Measurements from ENCODE around the gene PER2. TPM values are rescaled to one million over a fixed set of nuclear protein-coding genes. Genes with fewer than 3 reads are reported as not detected.

Gene PER2
- total RNA-seq, 2 experiments from 2014 or later, result 17.4 to 17.6 TPM

- intact Hi-C loops (cut with micrococcal nuclease), result no loop called here
- TF ChIP-seq CTCF (IDR thresholded peaks at IDR 0.05), result no peak
- ChIA-PET CTCF (interaction anchor here (1.4 to 5.3 kb wide), 2 partner anchors 22 to 28 kb away, joined by 3 to 29 read pairs; no protein-coding TSS in a partner anchor), POLR2A (no interaction called here)
- no peak for ATAC-seq
- H3K27me3 Mint-ChIP-seq, result no peaks in the 10 kb centered on the region
- no peak overlapping the region for H3K4me3 Mint-ChIP-seq
- no peak overlapping the region for H3K27ac Mint-ChIP-seq
- H3K9me3 Mint-ChIP-seq, result no peaks in the 10 kb centered on the region
- H3K36me3 Mint-ChIP-seq (ENCODE audit: low read depth), result peaks cover 2% of the 10 kb centered on the region
- DNase-seq, result no peak
- H3K4me1 Mint-ChIP-seq (ENCODE audit: low read depth), result peaks cover 48% of the 10 kb centered on the region
Measured at GRCh38 chr2:238285653-238286082, 2.7 kb downstream of the PER2 start.

- CTCF ChIA-PET, result interaction anchor here (1.4 to 5.3 kb wide), 2 partner anchors 21 to 28 kb away, joined by 3 to 29 read pairs; no protein-coding TSS in a partner anchor
- H3K9me3 Mint-ChIP-seq, result no peaks in the 10 kb centered on the region
- intact Hi-C loops (cut with micrococcal nuclease), result no loop called here
Measured at GRCh38 chr2:238284802-238285515, 3.5 kb downstream of the PER2 start.

GRCh38 chr2:238282861-238283738 lies 5.3 kb downstream of the PER2 start:
- Mint-ChIP-seq H3K36me3 (ENCODE audit: low read depth) (peaks cover 2% of the 10 kb centered on the region), H3K9me3 (no peaks in the 10 kb centered on the region), H3K4me3 (no peak overlapping the region), H3K27me3 (no peaks in the 10 kb centered on the region), H3K4me1 (ENCODE audit: low read depth) (peaks cover 39% of the 10 kb centered on the region), H3K27ac (no peak overlapping the region)
- CTCF ChIA-PET, result interaction anchor here (5.3 kb wide), 1 partner anchor 19 kb away, joined by 29 read pairs; no protein-coding TSS in a partner anchor
- ATAC-seq, result no peak
- no peak for TF ChIP-seq CTCF (IDR thresholded peaks at IDR 0.05)
- no peak for DNase-seq
- intact Hi-C loops (cut with micrococcal nuclease), result no loop called here
- POLR2A ChIA-PET, result interaction anchor here (0.6 to 1.1 kb wide), 2 partner anchors 11 to 468 kb away, joined by 3 to 4 read pairs; no protein-coding TSS in a partner anchor

More at GRCh38 chr2:238284802-238285515, 3.5 kb downstream of the PER2 start:
- H3K4me1 Mint-ChIP-seq (ENCODE audit: low read depth), result peaks cover 47% of the 10 kb centered on the region
- H3K4me3 Mint-ChIP-seq, result no peak overlapping the region
- POLR2A ChIA-PET, result no interaction called here
- no peaks in the 10 kb centered on the region for H3K27me3 Mint-ChIP-seq
- ATAC-seq (no peak), DNase-seq (no peak)
- no peak for TF ChIP-seq CTCF (IDR thresholded peaks at IDR 0.05)
- H3K36me3 Mint-ChIP-seq (ENCODE audit: low read depth), result peaks cover 2% of the 10 kb centered on the region
- no peak overlapping the region for H3K27ac Mint-ChIP-seq

- H3K27ac Mint-ChIP-seq, result no peak overlapping the region
- intact Hi-C loops (cut with micrococcal nuclease), result no loop called here
Measured at GRCh38 chr2:238281826-238282480, 6.5 kb downstream of the PER2 start.

More at GRCh38 chr2:238281826-238282480, 6.5 kb downstream of the PER2 start:
- DNase-seq, result no peak
- Mint-ChIP-seq H3K9me3 (no peaks in the 10 kb centered on the region), H3K4me1 (ENCODE audit: low read depth) (peaks cover 32% of the 10 kb centered on the region), H3K4me3 (no peak overlapping the region), H3K27me3 (no peaks in the 10 kb centered on the region), H3K36me3 (ENCODE audit: low read depth) (peaks cover 2% of the 10 kb centered on the region)
- POLR2A ChIA-PET, result interaction anchor here (1.1 kb wide), 1 partner anchor 9 kb away, joined by 4 read pairs; no protein-coding TSS in a partner anchor
- CTCF ChIA-PET, result interaction anchor here (5.3 kb wide), 1 partner anchor 18 kb away, joined by 29 read pairs; no protein-coding TSS in a partner anchor
- ATAC-seq, result no peak
- no peak for TF ChIP-seq CTCF (IDR thresholded peaks at IDR 0.05)
